H1 (cell line): ENCODE results near the gene MTNR1B. TPM values are rescaled to one million over a fixed set of nuclear protein-coding genes. Genes with fewer than 3 reads are reported as not detected.

Source experiments
- BCL11A ChIP-seq, 2 experiments: IDR thresholded peaks; one replicate each; pipeline ENCODE4 v1.6.1; 2011; ENCODE audit warnings: low read depth in 2 of 2, low read length in 2 of 2, mild to moderate bottlenecking in 2 of 2
- CREB1 ChIP-seq: IDR thresholded peaks from 2 replicates; pipeline ENCODE4 v1.6.1; 2012; ENCODE audit warnings: inconsistent platforms
- HDAC6 ChIP-seq: IDR thresholded peaks from one replicate; pipeline ENCODE4 v1.7.1; 2012; ENCODE audit warnings: low read depth, mild to moderate bottlenecking, inconsistent platforms, low read length, moderate library complexity
- POU5F1 ChIP-seq: IDR thresholded peaks from 2 replicates; pipeline ENCODE4 v1.6.1; 2011; ENCODE audit warnings: low read depth, mild to moderate bottlenecking, low read length, moderate library complexity
- SIN3A ChIP-seq, 2 experiments: IDR thresholded peaks in 1 of 2; conservative IDR thresholded peaks in 1 of 2; 2 replicates each; pipeline ENCODE4 v1.6.1; 2011 to 2012; ENCODE audit warnings: low read length in 2 of 2, improper control_type of control experiment in 1 of 2, low read depth in 1 of 2, mild to moderate bottlenecking in 1 of 2
- SIRT6 ChIP-seq: IDR thresholded peaks from one replicate; pipeline ENCODE4 v1.7.1; 2012; ENCODE audit warnings: low read length, inconsistent platforms
- SP1 ChIP-seq: IDR thresholded peaks from 2 replicates; pipeline ENCODE4 v1.6.1; 2011; ENCODE audit warnings: low read depth, low read length
- SP2 ChIP-seq: IDR thresholded peaks from 2 replicates; pipeline ENCODE4 v1.6.1; 2012; ENCODE audit warnings: mild to moderate bottlenecking, low read length, inconsistent platforms
- polyA plus RNA-seq, 7 experiments: library from polyadenylated mRNA; depleted of rRNA in 3 of 7; stranded (reverse) in 5 of 7; unstranded in 2 of 7; fragments of >200 nt in 5 of 7; fragments of 200-250 nt in 2 of 7; gene quantifications; 1 replicate in 5 of 7; 2 replicates in 1 of 7; 4 replicates in 1 of 7; pipeline versions ENCODE4 v1.2.1 to v1.2.3, GENCODE V29; 2011 to 2013; ENCODE audit warnings: missing spikeins in 2 of 7, mixed read lengths in 2 of 7
- total RNA-seq: library from RNA; stranded (reverse); fragmentation: NEBNext Ultra II Directional; extraction: Animal tissue kit (Norgen Biotek cat#: 25700); gene quantifications from 2 replicates; pipeline ENCODE4 v1.2.1, GENCODE V29; 2021
- TF ChIP-seq, protein P1 (sequence below): fragments of 300-600 bp; sonication (generic); IDR thresholded peaks from 2 replicates; pipeline ENCODE4 v1.7.1; 2012; ENCODE audit warnings: low read length, moderate library complexity, mild to moderate bottlenecking, inconsistent platforms; ENCODE audit not compliant: insufficient replicate concordance
- TF ChIP-seq, protein P2 (sequence below), 3 experiments: IDR thresholded peaks; 1 replicate in 2 of 3; 2 replicates in 1 of 3; pipeline versions ENCODE4 v1.5.1 to v1.6.1; 2011; ENCODE audit warnings: low read length in 3 of 3, mild to moderate bottlenecking in 3 of 3, inconsistent platforms in 2 of 3, low read depth in 1 of 3, moderate library complexity in 1 of 3; ENCODE audit not compliant: insufficient read depth in 1 of 3; ENCODE audit errors: control extremely low read depth in 1 of 3

Gene MTNR1B
- total and polyA plus RNA-seq, 2 of the 8 experiments (the other 6 are each of a cell fraction or from before 2014, with no cell fraction given): 0.08 TPM; not detected in 1

DNA sequence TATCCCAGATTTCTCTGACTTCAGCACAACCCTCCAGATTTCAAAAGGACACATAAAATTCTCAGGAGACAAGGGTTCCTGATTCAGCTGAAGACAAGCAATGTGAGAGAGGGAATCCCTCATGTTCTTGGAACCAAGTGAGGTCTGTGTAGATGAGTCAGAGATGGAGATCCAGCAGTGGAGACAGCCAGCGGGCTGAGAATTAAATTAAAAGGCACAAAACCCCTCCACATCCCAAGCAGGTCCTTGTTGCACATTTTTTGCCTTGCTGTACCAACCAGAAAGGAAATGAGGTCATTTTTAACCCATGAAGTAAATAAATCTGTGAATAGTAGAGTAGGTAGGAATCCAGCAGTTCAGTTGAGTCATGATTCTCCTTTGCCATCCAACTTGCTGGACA is 9.7 kb downstream of the MTNR1B start (continued):
- TF ChIP-seq, protein P1, sequence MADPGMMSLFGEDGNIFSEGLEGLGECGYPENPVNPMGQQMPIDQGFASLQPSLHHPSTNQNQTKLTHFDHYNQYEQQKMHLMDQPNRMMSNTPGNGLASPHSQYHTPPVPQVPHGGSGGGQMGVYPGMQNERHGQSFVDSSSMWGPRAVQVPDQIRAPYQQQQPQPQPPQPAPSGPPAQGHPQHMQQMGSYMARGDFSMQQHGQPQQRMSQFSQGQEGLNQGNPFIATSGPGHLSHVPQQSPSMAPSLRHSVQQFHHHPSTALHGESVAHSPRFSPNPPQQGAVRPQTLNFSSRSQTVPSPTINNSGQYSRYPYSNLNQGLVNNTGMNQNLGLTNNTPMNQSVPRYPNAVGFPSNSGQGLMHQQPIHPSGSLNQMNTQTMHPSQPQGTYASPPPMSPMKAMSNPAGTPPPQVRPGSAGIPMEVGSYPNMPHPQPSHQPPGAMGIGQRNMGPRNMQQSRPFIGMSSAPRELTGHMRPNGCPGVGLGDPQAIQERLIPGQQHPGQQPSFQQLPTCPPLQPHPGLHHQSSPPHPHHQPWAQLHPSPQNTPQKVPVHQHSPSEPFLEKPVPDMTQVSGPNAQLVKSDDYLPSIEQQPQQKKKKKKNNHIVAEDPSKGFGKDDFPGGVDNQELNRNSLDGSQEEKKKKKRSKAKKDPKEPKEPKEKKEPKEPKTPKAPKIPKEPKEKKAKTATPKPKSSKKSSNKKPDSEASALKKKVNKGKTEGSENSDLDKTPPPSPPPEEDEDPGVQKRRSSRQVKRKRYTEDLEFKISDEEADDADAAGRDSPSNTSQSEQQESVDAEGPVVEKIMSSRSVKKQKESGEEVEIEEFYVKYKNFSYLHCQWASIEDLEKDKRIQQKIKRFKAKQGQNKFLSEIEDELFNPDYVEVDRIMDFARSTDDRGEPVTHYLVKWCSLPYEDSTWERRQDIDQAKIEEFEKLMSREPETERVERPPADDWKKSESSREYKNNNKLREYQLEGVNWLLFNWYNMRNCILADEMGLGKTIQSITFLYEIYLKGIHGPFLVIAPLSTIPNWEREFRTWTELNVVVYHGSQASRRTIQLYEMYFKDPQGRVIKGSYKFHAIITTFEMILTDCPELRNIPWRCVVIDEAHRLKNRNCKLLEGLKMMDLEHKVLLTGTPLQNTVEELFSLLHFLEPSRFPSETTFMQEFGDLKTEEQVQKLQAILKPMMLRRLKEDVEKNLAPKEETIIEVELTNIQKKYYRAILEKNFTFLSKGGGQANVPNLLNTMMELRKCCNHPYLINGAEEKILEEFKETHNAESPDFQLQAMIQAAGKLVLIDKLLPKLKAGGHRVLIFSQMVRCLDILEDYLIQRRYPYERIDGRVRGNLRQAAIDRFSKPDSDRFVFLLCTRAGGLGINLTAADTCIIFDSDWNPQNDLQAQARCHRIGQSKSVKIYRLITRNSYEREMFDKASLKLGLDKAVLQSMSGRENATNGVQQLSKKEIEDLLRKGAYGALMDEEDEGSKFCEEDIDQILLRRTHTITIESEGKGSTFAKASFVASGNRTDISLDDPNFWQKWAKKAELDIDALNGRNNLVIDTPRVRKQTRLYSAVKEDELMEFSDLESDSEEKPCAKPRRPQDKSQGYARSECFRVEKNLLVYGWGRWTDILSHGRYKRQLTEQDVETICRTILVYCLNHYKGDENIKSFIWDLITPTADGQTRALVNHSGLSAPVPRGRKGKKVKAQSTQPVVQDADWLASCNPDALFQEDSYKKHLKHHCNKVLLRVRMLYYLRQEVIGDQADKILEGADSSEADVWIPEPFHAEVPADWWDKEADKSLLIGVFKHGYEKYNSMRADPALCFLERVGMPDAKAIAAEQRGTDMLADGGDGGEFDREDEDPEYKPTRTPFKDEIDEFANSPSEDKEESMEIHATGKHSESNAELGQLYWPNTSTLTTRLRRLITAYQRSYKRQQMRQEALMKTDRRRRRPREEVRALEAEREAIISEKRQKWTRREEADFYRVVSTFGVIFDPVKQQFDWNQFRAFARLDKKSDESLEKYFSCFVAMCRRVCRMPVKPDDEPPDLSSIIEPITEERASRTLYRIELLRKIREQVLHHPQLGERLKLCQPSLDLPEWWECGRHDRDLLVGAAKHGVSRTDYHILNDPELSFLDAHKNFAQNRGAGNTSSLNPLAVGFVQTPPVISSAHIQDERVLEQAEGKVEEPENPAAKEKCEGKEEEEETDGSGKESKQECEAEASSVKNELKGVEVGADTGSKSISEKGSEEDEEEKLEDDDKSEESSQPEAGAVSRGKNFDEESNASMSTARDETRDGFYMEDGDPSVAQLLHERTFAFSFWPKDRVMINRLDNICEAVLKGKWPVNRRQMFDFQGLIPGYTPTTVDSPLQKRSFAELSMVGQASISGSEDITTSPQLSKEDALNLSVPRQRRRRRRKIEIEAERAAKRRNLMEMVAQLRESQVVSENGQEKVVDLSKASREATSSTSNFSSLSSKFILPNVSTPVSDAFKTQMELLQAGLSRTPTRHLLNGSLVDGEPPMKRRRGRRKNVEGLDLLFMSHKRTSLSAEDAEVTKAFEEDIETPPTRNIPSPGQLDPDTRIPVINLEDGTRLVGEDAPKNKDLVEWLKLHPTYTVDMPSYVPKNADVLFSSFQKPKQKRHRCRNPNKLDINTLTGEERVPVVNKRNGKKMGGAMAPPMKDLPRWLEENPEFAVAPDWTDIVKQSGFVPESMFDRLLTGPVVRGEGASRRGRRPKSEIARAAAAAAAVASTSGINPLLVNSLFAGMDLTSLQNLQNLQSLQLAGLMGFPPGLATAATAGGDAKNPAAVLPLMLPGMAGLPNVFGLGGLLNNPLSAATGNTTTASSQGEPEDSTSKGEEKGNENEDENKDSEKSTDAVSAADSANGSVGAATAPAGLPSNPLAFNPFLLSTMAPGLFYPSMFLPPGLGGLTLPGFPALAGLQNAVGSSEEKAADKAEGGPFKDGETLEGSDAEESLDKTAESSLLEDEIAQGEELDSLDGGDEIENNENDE: no peak
- TF ChIP-seq CREB1 (no peak), SIRT6 (no peak), HDAC6 (no peak), POU5F1 (no peak), BCL11A (IDR thresholded peaks at IDR 0.05; ENCODE audit: low read depth in 2 of 2, low read length in 2 of 2) (no peak), SP1 (no peak), SIN3A (conservative IDR thresholded peaks at IDR 0.05 in 1 of 2, IDR thresholded peaks at IDR 0.05 in 1 of 2; ENCODE audit: low read depth in 1 of 2, low read length in 2 of 2) (no peak), SP2 (no peak)
- TF ChIP-seq, protein P2, sequence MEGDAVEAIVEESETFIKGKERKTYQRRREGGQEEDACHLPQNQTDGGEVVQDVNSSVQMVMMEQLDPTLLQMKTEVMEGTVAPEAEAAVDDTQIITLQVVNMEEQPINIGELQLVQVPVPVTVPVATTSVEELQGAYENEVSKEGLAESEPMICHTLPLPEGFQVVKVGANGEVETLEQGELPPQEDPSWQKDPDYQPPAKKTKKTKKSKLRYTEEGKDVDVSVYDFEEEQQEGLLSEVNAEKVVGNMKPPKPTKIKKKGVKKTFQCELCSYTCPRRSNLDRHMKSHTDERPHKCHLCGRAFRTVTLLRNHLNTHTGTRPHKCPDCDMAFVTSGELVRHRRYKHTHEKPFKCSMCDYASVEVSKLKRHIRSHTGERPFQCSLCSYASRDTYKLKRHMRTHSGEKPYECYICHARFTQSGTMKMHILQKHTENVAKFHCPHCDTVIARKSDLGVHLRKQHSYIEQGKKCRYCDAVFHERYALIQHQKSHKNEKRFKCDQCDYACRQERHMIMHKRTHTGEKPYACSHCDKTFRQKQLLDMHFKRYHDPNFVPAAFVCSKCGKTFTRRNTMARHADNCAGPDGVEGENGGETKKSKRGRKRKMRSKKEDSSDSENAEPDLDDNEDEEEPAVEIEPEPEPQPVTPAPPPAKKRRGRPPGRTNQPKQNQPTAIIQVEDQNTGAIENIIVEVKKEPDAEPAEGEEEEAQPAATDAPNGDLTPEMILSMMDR (IDR thresholded peaks at IDR 0.05; ENCODE audit: control extremely low read depth in 1 of 3, insufficient read depth in 1 of 3, low read depth in 1 of 3, low read length in 3 of 3): no peak
